Lung (tissue), 12 donors: ENCODE data around the gene SNTG2. TPM values are rescaled to one million over a fixed set of nuclear protein-coding genes. Genes with fewer than 3 reads are reported as not detected.
"Not testable (repeated sequence)": the region's sequence is repeated elsewhere in the genome, so short reads cannot be mapped to it uniquely, and the experiment has no call there.

ENCODE experiments used
- ATAC-seq: fragments of 200-7000 bp; cut with Tn5 transposase; one replicate; pipeline ENCODE4 v1.9.1; 2020; ENCODE audit warnings: moderate number of reproducible peaks; ENCODE audit not compliant: insufficient read depth, low FRiP score
- DNase-seq, 3 donors: peaks; one replicate each; pipeline ENCODE4 v3.0.0-alpha.2; 2013 to 2017
- H3K27ac ChIP-seq, 2 donors: one replicate each; pipeline ENCODE4 v1.5.1; 2013; ENCODE audit warnings: mild to moderate bottlenecking in 2 of 2, moderate library complexity in 2 of 2, control low read depth in 1 of 2, inconsistent platforms in 1 of 2, low read depth in 1 of 2, low read length in 1 of 2
- H3K27me3 ChIP-seq, 3 donors: one replicate each; pipeline ENCODE4 v1.5.1; 2013; ENCODE audit warnings: low read length in 2 of 3; ENCODE audit not compliant: control insufficient read depth in 3 of 3, insufficient read depth in 3 of 3
- H3K36me3 ChIP-seq, 4 donors: one replicate each; pipeline ENCODE4 v1.5.1; 2013; ENCODE audit warnings: low read length in 4 of 4, mild to moderate bottlenecking in 1 of 4, moderate library complexity in 1 of 4; ENCODE audit not compliant: control insufficient read depth in 4 of 4, insufficient read depth in 4 of 4
- H3K4me1 ChIP-seq, 5 donors: one replicate each; pipeline ENCODE4 v1.5.1; 2013; ENCODE audit warnings: low read length in 5 of 5, mild to moderate bottlenecking in 2 of 5, moderate library complexity in 1 of 5; ENCODE audit not compliant: control insufficient read depth in 5 of 5, insufficient read depth in 5 of 5
- H3K4me3 ChIP-seq: one replicate; pipeline ENCODE4 v1.5.1; 2013; ENCODE audit warnings: mild to moderate bottlenecking, control low read depth, moderate library complexity
- H3K9ac ChIP-seq, 2 donors: one replicate each; pipeline ENCODE4 v1.5.1; 2013; ENCODE audit warnings: low read length in 2 of 2, control low read depth in 1 of 2; ENCODE audit not compliant: insufficient read depth in 1 of 2
- H3K9me3 ChIP-seq, 4 donors: one replicate each; pipeline ENCODE4 v1.5.1; 2013; ENCODE audit warnings: low read length in 3 of 4, mild to moderate bottlenecking in 1 of 4, moderate library complexity in 1 of 4; ENCODE audit not compliant: control insufficient read depth in 4 of 4, insufficient read depth in 3 of 4
- WGBS, 2 donors: extraction: QIAGEN DNeasy Blood & Tissue Kit; methylation state at CpG; one replicate each; pipeline ENCODE4 v1.1.7; 2013; 5-methylcytosine and 5-hydroxymethylcytosine counted together
- polyA plus RNA-seq, 2 donors: library from polyadenylated mRNA; stranded (reverse); fragments of 200-250 nt; gene quantifications; one replicate each; pipeline ENCODE4 v1.2.1, GENCODE V29; 2013
- total RNA-seq, 2 donors: library from RNA; depleted of rRNA in 1 of 2; stranded (reverse); fragments of >200 nt in 1 of 2; gene quantifications; one replicate each; pipeline ENCODE4 v1.2.1, GENCODE V29; 2014 to 2021
- TF ChIP-seq, protein P1 (sequence below): IDR thresholded peaks from 2 replicates; pipeline ENCODE4 v1.5.1; 2012; ENCODE audit warnings: mild to moderate bottlenecking; ENCODE audit errors: control extremely low read depth, extremely low read depth
- donor health status: control.
- donor health status: control.
- donor health status: Bipolar disorder and iron deficiency.
- donor health status: healthy.
- donor health status: DM: yes; HTN: yes; CAD: no.

Gene SNTG2
- total and polyA plus RNA-seq, 4 donors = 0.31 to 1.8 (median 1.2) TPM

- H3K27me3 ChIP-seq = peaks cover 0 to 8% (median 5%) of the 10 kb centered on the region in 3 donors
- H3K27ac ChIP-seq = no peak overlapping the region
- DNase-seq = peak in 1 of 3 donors; percentile 14
- H3K36me3 ChIP-seq = no peaks in the 10 kb centered on the region
- 75 to 83% methylated on average over 14 of the region's 14 CpGs for WGBS, 2 donors
- no peak for ATAC-seq
- no peak overlapping the region for H3K9ac ChIP-seq
- H3K4me1 ChIP-seq = peaks cover 0 to 7% (median 0%) of the 10 kb centered on the region in 5 donors
- no peak overlapping the region for H3K4me3 ChIP-seq
- peaks cover 0 to 1% (median 0%) of the 10 kb centered on the region in 4 donors for H3K9me3 ChIP-seq
- TF ChIP-seq, protein P1, sequence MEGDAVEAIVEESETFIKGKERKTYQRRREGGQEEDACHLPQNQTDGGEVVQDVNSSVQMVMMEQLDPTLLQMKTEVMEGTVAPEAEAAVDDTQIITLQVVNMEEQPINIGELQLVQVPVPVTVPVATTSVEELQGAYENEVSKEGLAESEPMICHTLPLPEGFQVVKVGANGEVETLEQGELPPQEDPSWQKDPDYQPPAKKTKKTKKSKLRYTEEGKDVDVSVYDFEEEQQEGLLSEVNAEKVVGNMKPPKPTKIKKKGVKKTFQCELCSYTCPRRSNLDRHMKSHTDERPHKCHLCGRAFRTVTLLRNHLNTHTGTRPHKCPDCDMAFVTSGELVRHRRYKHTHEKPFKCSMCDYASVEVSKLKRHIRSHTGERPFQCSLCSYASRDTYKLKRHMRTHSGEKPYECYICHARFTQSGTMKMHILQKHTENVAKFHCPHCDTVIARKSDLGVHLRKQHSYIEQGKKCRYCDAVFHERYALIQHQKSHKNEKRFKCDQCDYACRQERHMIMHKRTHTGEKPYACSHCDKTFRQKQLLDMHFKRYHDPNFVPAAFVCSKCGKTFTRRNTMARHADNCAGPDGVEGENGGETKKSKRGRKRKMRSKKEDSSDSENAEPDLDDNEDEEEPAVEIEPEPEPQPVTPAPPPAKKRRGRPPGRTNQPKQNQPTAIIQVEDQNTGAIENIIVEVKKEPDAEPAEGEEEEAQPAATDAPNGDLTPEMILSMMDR = no peak
Observed at GRCh38 chr2:1132328-1132969, 181.8 kb downstream of the SNTG2 start.

GRCh38 chr2:1133896-1134295 lies 183.2 kb downstream of the SNTG2 start:
- 39 to 64% methylated on average over 15 to 16 of the region's 16 CpGs for WGBS, 2 donors

GRCh38 chr2:1134629-1135028 lies 184.0 kb downstream of the SNTG2 start:
- no peak overlapping the region for H3K27ac ChIP-seq
- H3K9me3 ChIP-seq = peaks cover 0 to 1% (median 0%) of the 10 kb centered on the region in 4 donors
- H3K4me3 ChIP-seq = no peak overlapping the region
- no peak for DNase-seq
- no peak for ATAC-seq
- no peak overlapping the region for H3K9ac ChIP-seq
- WGBS, 2 donors = 97% methylated on average over 19 to 20 of the region's 20 CpGs
- peaks cover 0 to 8% (median 5%) of the 10 kb centered on the region in 3 donors for H3K27me3 ChIP-seq
- TF ChIP-seq, protein P1 = no peak
- no peaks in the 10 kb centered on the region for H3K36me3 ChIP-seq
- peaks cover 0 to 9% (median 0%) of the 10 kb centered on the region in 5 donors for H3K4me1 ChIP-seq

More at GRCh38 chr2:1133896-1134295, 183.2 kb downstream of the SNTG2 start:
- H3K9ac ChIP-seq, ATAC-seq, H3K27ac ChIP-seq, H3K36me3 ChIP-seq, H3K4me3 ChIP-seq, H3K4me1 ChIP-seq, H3K27me3 ChIP-seq, H3K9me3 ChIP-seq, DNase-seq: not testable (repeated sequence)

DNA sequence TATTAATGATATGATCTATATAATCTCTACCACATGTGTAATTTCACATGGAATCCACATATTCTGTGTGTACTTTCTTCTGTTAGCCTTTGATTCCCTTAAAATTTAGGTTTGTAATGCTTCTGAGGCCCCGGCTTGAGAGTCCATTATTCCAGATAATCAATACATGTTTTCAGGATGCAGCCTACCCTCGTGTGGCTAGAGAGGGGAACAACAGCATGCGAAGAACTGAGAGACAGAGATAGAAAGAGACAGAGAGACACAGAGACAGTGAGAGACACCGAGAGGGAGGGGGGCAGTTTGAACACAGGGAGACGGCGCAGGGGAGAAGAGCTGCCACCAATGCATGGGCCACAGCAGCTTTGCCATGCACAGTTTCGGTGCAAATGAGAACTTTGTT lies 185.4 kb downstream of the SNTG2 start:
- DNase-seq (no peak), ATAC-seq (no peak)
- Histone ChIP-seq H3K4me1 (peaks cover 0 to 12% (median 0%) of the 10 kb centered on the region in 5 donors), H3K9ac (no peak overlapping the region), H3K27me3 (peaks cover 0 to 8% (median 5%) of the 10 kb centered on the region in 3 donors), H3K36me3 (no peaks in the 10 kb centered on the region), H3K4me3 (no peak overlapping the region), H3K27ac (no peak overlapping the region), H3K9me3 (peaks cover 0 to 1% (median 0%) of the 10 kb centered on the region in 4 donors)
- WGBS, 2 donors = 59 to 61% methylated on average over 7 of the region's 7 CpGs
- TF ChIP-seq, protein P1 = no peak
